ENCODE measurements around the gene CCL7.
"Not testable (repeated sequence)": the region's sequence is repeated elsewhere in the genome, so short reads cannot be mapped to it uniquely, and the experiment has no call there.

CCL7 gene

DNA sequence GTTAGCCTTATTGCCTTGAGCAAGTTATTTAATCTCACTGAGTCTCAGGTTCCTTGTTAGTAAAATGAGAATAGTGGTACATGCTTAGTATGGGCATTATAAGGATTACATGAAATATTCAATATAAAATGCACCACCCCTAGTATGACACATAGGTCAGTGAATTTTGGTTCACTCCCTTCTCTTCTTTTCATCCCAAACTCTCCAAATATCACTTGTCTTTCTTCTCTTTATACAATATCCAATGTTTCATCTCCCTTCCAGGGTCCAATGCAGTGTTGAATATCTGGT is 43.3 kb upstream of the CCL7 start:
- no peak for DNase-seq (ENCODE audit: low read depth)
- TF ChIP-seq, protein P1, sequence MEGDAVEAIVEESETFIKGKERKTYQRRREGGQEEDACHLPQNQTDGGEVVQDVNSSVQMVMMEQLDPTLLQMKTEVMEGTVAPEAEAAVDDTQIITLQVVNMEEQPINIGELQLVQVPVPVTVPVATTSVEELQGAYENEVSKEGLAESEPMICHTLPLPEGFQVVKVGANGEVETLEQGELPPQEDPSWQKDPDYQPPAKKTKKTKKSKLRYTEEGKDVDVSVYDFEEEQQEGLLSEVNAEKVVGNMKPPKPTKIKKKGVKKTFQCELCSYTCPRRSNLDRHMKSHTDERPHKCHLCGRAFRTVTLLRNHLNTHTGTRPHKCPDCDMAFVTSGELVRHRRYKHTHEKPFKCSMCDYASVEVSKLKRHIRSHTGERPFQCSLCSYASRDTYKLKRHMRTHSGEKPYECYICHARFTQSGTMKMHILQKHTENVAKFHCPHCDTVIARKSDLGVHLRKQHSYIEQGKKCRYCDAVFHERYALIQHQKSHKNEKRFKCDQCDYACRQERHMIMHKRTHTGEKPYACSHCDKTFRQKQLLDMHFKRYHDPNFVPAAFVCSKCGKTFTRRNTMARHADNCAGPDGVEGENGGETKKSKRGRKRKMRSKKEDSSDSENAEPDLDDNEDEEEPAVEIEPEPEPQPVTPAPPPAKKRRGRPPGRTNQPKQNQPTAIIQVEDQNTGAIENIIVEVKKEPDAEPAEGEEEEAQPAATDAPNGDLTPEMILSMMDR (IDR thresholded peaks at IDR 0.05; ENCODE audit: control insufficient read depth, insufficient read depth, low read depth, low read length, missing control alignments), result no peak
- no peak overlapping the region for H3K4me3 ChIP-seq (ENCODE audit: control insufficient read depth, low read depth, low read length)

DNA sequence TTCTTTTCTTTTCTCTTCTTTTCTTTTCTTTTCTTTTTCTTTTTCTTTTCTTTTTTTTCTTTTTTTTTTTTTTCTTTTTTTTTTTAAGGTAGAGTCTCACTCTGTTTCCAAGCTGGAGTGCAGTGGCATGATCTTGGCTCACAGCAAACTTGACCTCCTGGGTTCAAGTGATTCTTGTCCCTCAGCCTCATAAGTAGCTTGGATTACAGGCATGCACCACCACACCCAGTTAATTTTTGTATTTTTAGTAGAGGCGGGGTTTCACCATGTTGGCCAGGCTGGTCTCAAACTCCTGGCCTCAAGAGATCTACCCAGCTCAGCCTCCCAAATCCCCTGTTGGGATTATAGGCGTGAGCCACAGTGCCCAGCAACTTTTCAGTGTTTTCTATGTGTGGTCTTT is 42.7 kb upstream of the CCL7 start:
- not testable (repeated sequence) for DNase-seq (ENCODE audit: low read depth)

DNA sequence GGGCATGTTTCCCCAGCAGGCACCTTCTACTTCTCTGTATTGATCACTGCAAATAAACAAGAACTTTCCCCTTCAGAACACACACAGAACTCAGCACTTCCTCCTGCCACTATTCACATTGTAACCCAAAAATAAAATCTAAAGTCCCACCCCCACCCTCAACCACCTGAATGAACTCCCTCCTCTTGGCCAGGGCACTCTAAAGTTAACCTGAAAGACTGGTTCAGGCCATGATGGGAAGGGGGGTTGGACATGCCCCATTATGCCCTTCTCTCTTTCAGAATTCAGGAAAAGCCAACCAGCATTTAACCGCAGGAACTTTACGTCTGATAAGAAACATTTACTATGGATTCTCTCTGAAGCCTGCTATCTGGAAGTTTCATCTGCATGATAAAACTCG is 42.3 kb upstream of the CCL7 start:
- TF ChIP-seq, protein P1 (IDR thresholded peaks at IDR 0.05; ENCODE audit: control insufficient read depth, insufficient read depth, low read depth, low read length, missing control alignments), result no peak
- DNase-seq (ENCODE audit: low read depth), result no peak
- H3K4me3 ChIP-seq (ENCODE audit: control insufficient read depth, low read depth, low read length), result no peak overlapping the region

More for the DNA sequence above, 42.7 kb upstream of the CCL7 start:
- not testable (repeated sequence) for H3K4me3 ChIP-seq (ENCODE audit: control insufficient read depth, low read depth, low read length)

DNA sequence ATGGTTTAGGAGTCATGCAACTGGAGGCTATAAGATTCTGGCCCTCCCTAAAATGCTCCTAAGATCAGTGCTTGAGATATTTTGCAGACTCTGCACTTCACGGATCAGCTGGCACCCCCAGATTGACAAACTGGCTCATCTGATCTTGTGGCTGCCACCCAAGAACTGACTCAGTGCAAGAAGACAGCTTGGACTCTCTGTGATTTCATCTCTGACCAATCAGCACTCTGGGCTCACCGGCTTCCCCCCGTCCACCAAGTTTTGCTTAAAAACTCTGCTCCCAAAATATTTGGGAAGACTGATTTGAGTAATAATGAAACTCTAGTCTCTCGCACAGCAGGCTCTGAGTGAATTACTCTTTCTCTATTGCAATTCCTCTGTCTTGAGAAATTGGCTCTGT is 41.2 kb upstream of the CCL7 start:
- TF ChIP-seq, protein P1 (IDR thresholded peaks at IDR 0.05; ENCODE audit: control insufficient read depth, insufficient read depth, low read depth, low read length, missing control alignments), result no peak
- H3K4me3 ChIP-seq (ENCODE audit: control insufficient read depth, low read depth, low read length), result no peak overlapping the region
- no peak for DNase-seq (ENCODE audit: low read depth)

DNA sequence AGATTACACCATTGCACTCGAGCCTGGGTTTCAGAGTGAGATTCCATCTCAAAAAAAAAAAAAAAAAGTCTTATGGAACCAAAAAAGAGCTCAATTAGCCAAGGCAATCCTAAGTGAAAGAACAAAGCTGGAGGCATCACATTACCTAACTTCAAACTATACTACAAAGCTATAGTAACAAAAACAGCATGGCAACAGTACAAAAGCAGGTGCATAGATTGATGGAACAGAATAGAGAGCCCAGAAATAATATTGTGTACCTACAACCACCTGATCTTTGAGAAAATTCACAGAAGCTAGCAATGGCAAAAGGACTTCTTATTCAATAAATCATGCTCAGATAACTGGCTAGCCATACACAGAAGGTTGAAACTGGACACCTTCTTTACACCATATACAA is 39.7 kb upstream of the CCL7 start:
- DNase-seq (ENCODE audit: low read depth), result no peak
- TF ChIP-seq, protein P1 (IDR thresholded peaks at IDR 0.05; ENCODE audit: control insufficient read depth, insufficient read depth, low read depth, low read length, missing control alignments), result no peak

DNA sequence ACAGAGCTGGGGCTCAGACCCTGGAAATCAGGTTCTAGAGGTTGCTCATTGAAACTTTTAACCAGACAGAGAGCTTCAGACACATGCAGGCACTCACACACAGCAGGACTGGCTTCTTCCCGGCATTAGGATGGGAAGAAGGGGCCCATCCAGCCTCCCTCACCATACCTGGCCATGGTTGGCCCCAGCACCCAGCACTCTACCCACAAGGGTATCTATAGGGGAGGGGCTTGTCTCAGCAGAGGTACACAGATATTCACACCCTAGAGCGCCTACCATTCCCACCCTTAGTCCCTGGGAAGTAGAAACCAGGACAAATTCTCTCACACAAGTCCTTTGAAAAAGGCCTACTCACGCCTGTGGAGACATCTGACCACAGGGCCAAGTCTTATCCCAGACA is 35.4 kb upstream of the CCL7 start:
- TF ChIP-seq, protein P1 (IDR thresholded peaks at IDR 0.05; ENCODE audit: control insufficient read depth, insufficient read depth, low read depth, low read length, missing control alignments), result no peak
- H3K4me3 ChIP-seq (ENCODE audit: control insufficient read depth, low read depth, low read length), result no peak overlapping the region

More for the DNA sequence above, 39.7 kb upstream of the CCL7 start:
- no peak overlapping the region for H3K4me3 ChIP-seq (ENCODE audit: control insufficient read depth, low read depth, low read length)

DNA sequence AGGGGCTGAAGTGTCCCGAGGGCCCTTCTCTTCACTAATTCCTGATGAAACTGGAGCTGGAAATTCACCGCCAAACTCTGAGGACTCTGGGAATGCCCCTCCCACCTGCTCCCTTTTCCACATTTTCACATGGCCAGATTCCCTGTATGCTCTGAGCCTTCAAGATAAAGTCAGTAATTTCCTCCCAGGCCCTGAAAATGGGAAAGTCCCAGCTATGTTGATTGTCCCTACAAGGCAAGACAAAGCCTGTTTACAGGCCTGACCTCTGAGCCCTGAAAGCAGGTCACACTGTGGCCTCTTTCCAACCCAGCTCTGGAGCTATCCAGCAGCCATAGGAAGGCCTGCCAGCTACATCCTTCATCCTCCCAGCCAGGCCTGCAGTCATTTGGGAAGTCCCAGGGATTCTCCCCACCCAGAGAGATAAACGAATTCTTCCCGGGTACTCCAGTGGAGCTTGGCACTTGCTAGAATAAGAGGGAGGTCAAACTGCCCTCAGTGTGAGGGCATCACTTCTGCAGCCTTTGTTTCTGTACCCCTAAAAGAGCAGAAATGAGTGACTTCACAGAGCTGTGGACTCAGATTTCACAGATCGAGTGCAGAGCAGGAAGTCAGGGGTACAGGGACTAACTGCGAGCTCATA is 34.5 kb upstream of the CCL7 start:
- TF ChIP-seq, protein P1 (IDR thresholded peaks at IDR 0.05; ENCODE audit: control insufficient read depth, insufficient read depth, low read depth, low read length, missing control alignments), result no peak
- DNase-seq (ENCODE audit: low read depth), result no peak
- no peak overlapping the region for H3K4me3 ChIP-seq (ENCODE audit: control insufficient read depth, low read depth, low read length)

More for the DNA sequence above, 35.4 kb upstream of the CCL7 start:
- DNase-seq (ENCODE audit: low read depth), result no peak
